ENCODE data around the gene TGFA.

DNA sequence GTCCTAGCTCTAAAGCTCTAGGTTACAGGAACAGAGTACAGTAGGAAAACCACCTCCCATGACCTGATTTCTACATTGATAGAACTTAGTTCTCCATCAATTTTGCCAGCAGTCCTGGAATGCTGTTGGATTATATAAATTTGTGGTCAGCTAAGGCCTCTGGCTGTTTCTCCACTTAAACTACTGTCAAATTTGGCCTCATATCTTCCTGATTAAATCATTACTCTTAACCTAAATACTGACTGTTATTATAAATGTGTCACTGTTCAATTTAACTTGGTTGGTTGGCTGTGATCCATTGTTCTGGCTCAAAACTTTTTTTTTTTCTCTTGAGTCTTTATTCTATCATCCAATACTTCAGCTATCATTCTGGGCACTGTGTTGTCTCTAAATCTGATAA is 71.2 kb downstream of the TGFA start:
- TF ChIP-seq FOXA1 (IDR thresholded peaks at IDR 0.05), result no peak
- TF ChIP-seq FOXM1 (IDR thresholded peaks at IDR 0.05; ENCODE audit: borderline replicate concordance), result no peak
- no peak for TF ChIP-seq LEF1 (IDR thresholded peaks at IDR 0.05; ENCODE audit: borderline replicate concordance)
- TF ChIP-seq CTBP1 (IDR thresholded peaks at IDR 0.05; ENCODE audit: borderline replicate concordance), result no peak
- no peak for TF ChIP-seq TARDBP (IDR thresholded peaks at IDR 0.05)
- TF ChIP-seq ARNT (IDR thresholded peaks at IDR 0.05), result no peak
- no peak for TF ChIP-seq ZNF384 (IDR thresholded peaks at IDR 0.05)
- TF ChIP-seq HDGF (IDR thresholded peaks at IDR 0.05; ENCODE audit: borderline replicate concordance), result no peak
- TF ChIP-seq BHLHE40 (IDR thresholded peaks at IDR 0.05; ENCODE audit: borderline replicate concordance), result no peak
- TF ChIP-seq FOXK2 (IDR thresholded peaks at IDR 0.05), result no peak
- TF ChIP-seq SP1 (IDR thresholded peaks at IDR 0.05), result no peak
- TF ChIP-seq SUZ12 (IDR thresholded peaks at IDR 0.05), result no peak
- TF ChIP-seq, protein P1, sequence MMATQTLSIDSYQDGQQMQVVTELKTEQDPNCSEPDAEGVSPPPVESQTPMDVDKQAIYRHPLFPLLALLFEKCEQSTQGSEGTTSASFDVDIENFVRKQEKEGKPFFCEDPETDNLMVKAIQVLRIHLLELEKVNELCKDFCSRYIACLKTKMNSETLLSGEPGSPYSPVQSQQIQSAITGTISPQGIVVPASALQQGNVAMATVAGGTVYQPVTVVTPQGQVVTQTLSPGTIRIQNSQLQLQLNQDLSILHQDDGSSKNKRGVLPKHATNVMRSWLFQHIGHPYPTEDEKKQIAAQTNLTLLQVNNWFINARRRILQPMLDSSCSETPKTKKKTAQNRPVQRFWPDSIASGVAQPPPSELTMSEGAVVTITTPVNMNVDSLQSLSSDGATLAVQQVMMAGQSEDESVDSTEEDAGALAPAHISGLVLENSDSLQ (IDR thresholded peaks at IDR 0.05), result no peak

Data from HEK293T (cell line).